Body of pancreas (tissue), 4 donors: Measurements from ENCODE around the gene REV3L. TPM values are rescaled to one million over a fixed set of nuclear protein-coding genes. Genes with fewer than 3 reads are reported as not detected.
"Not testable (repeated sequence)": the region's sequence is repeated elsewhere in the genome, so short reads cannot be mapped to it uniquely, and the experiment has no call there.

ENCODE experiments used
- ATAC-seq: fragments of 150-250 bp; one replicate; pipeline ENCODE4 v1.9.1; 2016
- DNase-seq, 4 donors: peaks; one replicate each; pipeline ENCODE4 v3.0.0-alpha.2; 2019
- H3K27ac ChIP-seq, 4 donors: fragments of 200-600 bp; sonication (generic); 1 replicate in 3 of 4; 2 replicates in 1 of 4; pipeline versions ENCODE4 v1.5.1 to v1.6.1; 2016 to 2019; ENCODE audit warnings: mild to moderate bottlenecking in 1 of 4, mixed read lengths in 1 of 4, moderate library complexity in 1 of 4
- H3K27me3 ChIP-seq, 2 donors: fragments of 200-600 bp; sonication (generic); one replicate each; pipeline ENCODE4 v1.6.0; 2016; ENCODE audit warnings: mild to moderate bottlenecking in 1 of 2
- H3K36me3 ChIP-seq, 2 donors: fragments of 200-600 bp; sonication (generic); replicated peaks in 1 of 2; 2 replicates each; pipeline ENCODE4 v1.5.1; 2016; ENCODE audit warnings: low read depth in 2 of 2; ENCODE audit not compliant: insufficient read depth in 1 of 2
- H3K4me1 ChIP-seq: fragments of 200-600 bp; sonication (generic); one replicate; pipeline ENCODE4 v1.6.0; 2016
- H3K4me3 ChIP-seq, 2 donors: fragments of 200-600 bp; sonication (generic); 1 replicate in 1 of 2; 2 replicates in 1 of 2; pipeline ENCODE4 v1.5.1; 2016 to 2019
- H3K9me3 ChIP-seq, 3 donors: fragments of 200-600 bp; sonication (generic); 1 replicate in 2 of 3; 2 replicates in 1 of 3; pipeline ENCODE4 v1.5.1; 2016
- POLR2A ChIP-seq, 3 donors: fragments of 450-650 bp; IDR thresholded peaks; one replicate each; pipeline ENCODE4 v1.6.1; 2016; ENCODE audit warnings: antibody characterized with exemption in 3 of 3, mild to moderate bottlenecking in 2 of 3
- WGBS, 2 donors: methylation state at CpG; one replicate each; pipeline ENCODE4 v1.1.5; 2017; 5-methylcytosine and 5-hydroxymethylcytosine counted together
- intact Hi-C: fragments of 100-400 bp; cut with DNase I; formaldehyde crosslinking; loops from one replicate; pipeline ENCODE4 v1.15.1; 2023
- total RNA-seq, 2 donors: library from RNA; depleted of rRNA; stranded (reverse); fragments of >200 nt; gene quantifications; one replicate each; pipeline ENCODE4 v1.1.0, GENCODE V29; 2016
- TF ChIP-seq, protein P1 (sequence below), 7 experiments: fragments of 450-650 bp in 4 of 7; fragments of 200-600 bp in 3 of 7; sonication (generic) in 3 of 7; IDR thresholded peaks; one replicate each; pipeline ENCODE4 v1.5.1; 2016 to 2019; ENCODE audit warnings: antibody characterized with exemption in 7 of 7

REV3L gene
- total RNA-seq, 2 donors from 2014 or later: 28.3 to 29.7 TPM

GRCh38 chr6:111260570-111261298 lies 222.3 kb downstream of the REV3L start:
- peaks cover 23% of the 10 kb centered on the region for H3K4me1 ChIP-seq
- no peak overlapping the region for H3K27ac ChIP-seq
- no peaks in the 10 kb centered on the region for H3K9me3 ChIP-seq
- H3K36me3 ChIP-seq: no peaks in the 10 kb centered on the region
- ATAC-seq (no peak), DNase-seq (no peak)
- WGBS, 2 donors: 83 to 84% methylated on average over 12 of the region's 12 CpGs
- intact Hi-C loops: no loop called here
- TF ChIP-seq, protein P1, sequence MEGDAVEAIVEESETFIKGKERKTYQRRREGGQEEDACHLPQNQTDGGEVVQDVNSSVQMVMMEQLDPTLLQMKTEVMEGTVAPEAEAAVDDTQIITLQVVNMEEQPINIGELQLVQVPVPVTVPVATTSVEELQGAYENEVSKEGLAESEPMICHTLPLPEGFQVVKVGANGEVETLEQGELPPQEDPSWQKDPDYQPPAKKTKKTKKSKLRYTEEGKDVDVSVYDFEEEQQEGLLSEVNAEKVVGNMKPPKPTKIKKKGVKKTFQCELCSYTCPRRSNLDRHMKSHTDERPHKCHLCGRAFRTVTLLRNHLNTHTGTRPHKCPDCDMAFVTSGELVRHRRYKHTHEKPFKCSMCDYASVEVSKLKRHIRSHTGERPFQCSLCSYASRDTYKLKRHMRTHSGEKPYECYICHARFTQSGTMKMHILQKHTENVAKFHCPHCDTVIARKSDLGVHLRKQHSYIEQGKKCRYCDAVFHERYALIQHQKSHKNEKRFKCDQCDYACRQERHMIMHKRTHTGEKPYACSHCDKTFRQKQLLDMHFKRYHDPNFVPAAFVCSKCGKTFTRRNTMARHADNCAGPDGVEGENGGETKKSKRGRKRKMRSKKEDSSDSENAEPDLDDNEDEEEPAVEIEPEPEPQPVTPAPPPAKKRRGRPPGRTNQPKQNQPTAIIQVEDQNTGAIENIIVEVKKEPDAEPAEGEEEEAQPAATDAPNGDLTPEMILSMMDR (IDR thresholded peaks at IDR 0.05): no peak
- no peak for TF ChIP-seq POLR2A (IDR thresholded peaks at IDR 0.05)
- H3K27me3 ChIP-seq: no peaks in the 10 kb centered on the region
- peak overlapping the region in 1 of 2 donors; percentile 72 for H3K4me3 ChIP-seq

DNA sequence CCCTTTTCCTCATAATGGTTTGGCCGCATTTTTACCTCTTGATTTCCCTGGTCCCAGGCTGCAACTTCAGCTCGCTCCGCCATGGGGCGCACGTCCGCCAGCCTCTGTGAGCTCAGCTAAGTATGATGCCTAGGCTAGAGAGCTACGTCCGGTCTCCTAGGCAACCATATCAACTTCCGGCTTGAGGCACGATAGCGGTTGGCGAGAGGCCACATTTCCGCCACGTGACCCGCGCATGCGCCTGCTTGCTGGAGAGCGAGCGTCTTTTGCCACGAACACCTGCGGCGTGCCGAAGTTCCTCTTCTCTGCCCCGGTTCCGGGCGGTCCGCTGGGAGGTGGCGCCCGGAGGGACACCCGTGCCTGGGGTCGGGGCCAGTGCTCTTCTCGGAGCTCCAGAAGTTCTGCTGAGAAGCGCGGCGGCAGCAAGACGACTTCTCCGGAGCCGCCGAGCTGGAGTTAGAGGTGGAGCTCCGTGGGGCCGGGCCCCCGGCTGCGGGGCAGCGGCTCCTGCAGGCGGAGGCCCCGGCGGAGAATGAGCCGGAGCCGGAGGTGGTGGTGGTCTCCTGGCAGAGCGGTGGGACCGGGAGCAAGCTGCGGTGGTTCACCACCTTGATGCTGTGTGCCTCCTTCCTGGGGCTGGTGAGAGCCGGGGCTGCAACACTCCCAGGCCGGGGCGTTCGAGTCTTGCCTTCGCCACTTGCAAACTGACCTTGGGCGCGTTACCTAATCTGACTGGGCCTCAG lies 223.8 kb downstream of the REV3L start:
- WGBS, 2 donors: 1 to 4% methylated on average over 7 to 59 of the region's 59 CpGs
- TF ChIP-seq POLR2A (IDR thresholded peaks at IDR 0.05): peak in 2 of 3 donors; percentile 76 to 84
- TF ChIP-seq, protein P1 (IDR thresholded peaks at IDR 0.05): peak; percentile 86 to 100 (median 99)
- intact Hi-C loops: no loop called here
- Histone ChIP-seq H3K27ac (peak overlapping the region; percentile 75 to 97 (median 89)), H3K9me3 (no peaks in the 10 kb centered on the region), H3K27me3 (no peaks in the 10 kb centered on the region), H3K4me1 (peaks cover 23% of the 10 kb centered on the region), H3K4me3 (peak overlapping the region; percentile 72 to 77), H3K36me3 (no peaks in the 10 kb centered on the region)
- DNase-seq (peak; percentile 99 to 100 (median 100)), ATAC-seq (peak; percentile 99)

GRCh38 chr6:111258615-111259088 lies 224.4 kb downstream of the REV3L start:
- H3K27me3 ChIP-seq: no peaks in the 10 kb centered on the region
- no peaks in the 10 kb centered on the region for H3K9me3 ChIP-seq
- TF ChIP-seq POLR2A (IDR thresholded peaks at IDR 0.05): no peak
- WGBS, 2 donors: 9 to 10% methylated on average over 18 of the region's 18 CpGs
- intact Hi-C loops: no loop called here
- no peak for DNase-seq
- peaks cover 23% of the 10 kb centered on the region for H3K4me1 ChIP-seq
- no peak overlapping the region for H3K4me3 ChIP-seq
- ATAC-seq: peak; percentile 1
- peak overlapping the region in 3 of 4 donors; percentile 84 to 97 (median 94) for H3K27ac ChIP-seq
- H3K36me3 ChIP-seq: no peaks in the 10 kb centered on the region

- Histone ChIP-seq H3K27ac (no peak overlapping the region), H3K36me3 (no peaks in the 10 kb centered on the region), H3K9me3 (no peaks in the 10 kb centered on the region), H3K27me3 (no peaks in the 10 kb centered on the region), H3K4me3 (no peak overlapping the region), H3K4me1 (peaks cover 23% of the 10 kb centered on the region)
- DNase-seq (peak in 1 of 4 donors; percentile 13), ATAC-seq (no peak)
- WGBS, 2 donors: 88 to 89% methylated on average over 13 of the region's 13 CpGs
- TF ChIP-seq, protein P1 (IDR thresholded peaks at IDR 0.05): no peak
- TF ChIP-seq POLR2A (IDR thresholded peaks at IDR 0.05): no peak
- intact Hi-C loops: no loop called here
Measured at GRCh38 chr6:111258010-111258409, 225.0 kb downstream of the REV3L start.

DNA sequence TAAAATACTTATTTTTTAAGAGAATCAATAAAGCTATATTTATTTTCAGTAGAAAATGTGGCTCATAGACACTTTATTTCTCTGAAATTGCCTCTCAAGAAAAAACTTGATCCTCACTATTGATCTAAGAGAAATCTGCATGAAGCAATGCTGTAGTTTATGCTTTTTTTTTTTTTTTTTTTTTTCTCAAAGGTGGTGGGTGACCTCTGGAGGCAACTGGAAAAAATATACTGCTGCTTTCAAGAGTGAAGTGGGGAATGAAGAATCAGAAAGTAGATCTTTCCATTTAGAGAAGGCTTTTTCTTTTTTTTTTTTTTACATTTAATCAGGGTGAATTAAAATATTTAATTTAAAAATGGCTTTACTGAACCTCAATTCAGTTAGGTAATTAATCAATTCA lies 226.4 kb downstream of the REV3L start:
- Histone ChIP-seq H3K4me1 (peaks cover 23% of the 10 kb centered on the region), H3K27ac (no peak overlapping the region), H3K27me3 (no peaks in the 10 kb centered on the region), H3K36me3 (no peaks in the 10 kb centered on the region), H3K9me3 (no peaks in the 10 kb centered on the region), H3K4me3 (no peak overlapping the region)
- no peak for ATAC-seq
- no peak for TF ChIP-seq POLR2A (IDR thresholded peaks at IDR 0.05)
- TF ChIP-seq, protein P1 (IDR thresholded peaks at IDR 0.05): peak in 1 of 7 experiments; percentile 11
- intact Hi-C loops: no loop called here
- DNase-seq: no peak

DNA sequence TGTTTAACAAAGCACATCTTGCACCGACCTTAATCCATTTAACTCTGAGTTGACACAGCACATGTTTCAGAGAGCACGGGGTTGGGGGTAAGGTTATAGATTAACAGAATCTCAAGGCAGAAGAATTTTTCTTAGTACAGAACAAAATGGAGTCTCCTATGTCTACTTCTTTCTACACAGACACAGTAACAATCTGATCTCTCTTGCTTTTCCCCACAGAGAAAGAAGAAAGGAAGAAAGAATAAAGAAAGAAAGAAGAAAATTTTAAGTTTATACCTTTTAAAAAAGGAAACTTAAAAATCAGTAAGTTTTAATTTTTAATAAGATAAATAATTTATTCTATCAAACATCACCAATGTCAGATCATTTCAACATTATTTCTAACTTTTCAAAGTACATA lies 227.2 kb downstream of the REV3L start:
- H3K9me3 ChIP-seq, H3K36me3 ChIP-seq, H3K27me3 ChIP-seq, H3K27ac ChIP-seq, H3K4me3 ChIP-seq, DNase-seq, ATAC-seq, intact Hi-C loops: not testable (repeated sequence)
- peaks cover 16% of the 10 kb centered on the region for H3K4me1 ChIP-seq
- 5 to 22% methylated on average over 1 to 2 of the region's 2 CpGs for WGBS, 2 donors
